GM18499 (cell line): ENCODE results near the gene TSTD1.
"Not testable (repeated sequence)": the region's sequence is repeated elsewhere in the genome, so short reads cannot be mapped to it uniquely, and the experiment has no call there.

Experiments
- ATAC-seq: cut with Tn5 transposase; IDR thresholded peaks from one replicate; pipeline ENCODE4 v1.9.1; 2021; ENCODE audit warnings: moderate number of reproducible peaks; ENCODE audit not compliant: insufficient read depth, unreplicated experiment

The TSTD1 gene

GRCh38 chr1:161069731-161070270 lies 31.0 kb upstream of the TSTD1 start, which contains the start of gene ARHGAP30:
Gene ARHGAP30 (minus strand): TSS chr1:161069891. CDS start chr1:161069624, 267 bp downstream.
- ATAC-seq, result peak; percentile 62

GRCh38 chr1:161069241-161069640 lies 30.5 kb upstream of the TSTD1 start:
- ATAC-seq, result no peak

DNA sequence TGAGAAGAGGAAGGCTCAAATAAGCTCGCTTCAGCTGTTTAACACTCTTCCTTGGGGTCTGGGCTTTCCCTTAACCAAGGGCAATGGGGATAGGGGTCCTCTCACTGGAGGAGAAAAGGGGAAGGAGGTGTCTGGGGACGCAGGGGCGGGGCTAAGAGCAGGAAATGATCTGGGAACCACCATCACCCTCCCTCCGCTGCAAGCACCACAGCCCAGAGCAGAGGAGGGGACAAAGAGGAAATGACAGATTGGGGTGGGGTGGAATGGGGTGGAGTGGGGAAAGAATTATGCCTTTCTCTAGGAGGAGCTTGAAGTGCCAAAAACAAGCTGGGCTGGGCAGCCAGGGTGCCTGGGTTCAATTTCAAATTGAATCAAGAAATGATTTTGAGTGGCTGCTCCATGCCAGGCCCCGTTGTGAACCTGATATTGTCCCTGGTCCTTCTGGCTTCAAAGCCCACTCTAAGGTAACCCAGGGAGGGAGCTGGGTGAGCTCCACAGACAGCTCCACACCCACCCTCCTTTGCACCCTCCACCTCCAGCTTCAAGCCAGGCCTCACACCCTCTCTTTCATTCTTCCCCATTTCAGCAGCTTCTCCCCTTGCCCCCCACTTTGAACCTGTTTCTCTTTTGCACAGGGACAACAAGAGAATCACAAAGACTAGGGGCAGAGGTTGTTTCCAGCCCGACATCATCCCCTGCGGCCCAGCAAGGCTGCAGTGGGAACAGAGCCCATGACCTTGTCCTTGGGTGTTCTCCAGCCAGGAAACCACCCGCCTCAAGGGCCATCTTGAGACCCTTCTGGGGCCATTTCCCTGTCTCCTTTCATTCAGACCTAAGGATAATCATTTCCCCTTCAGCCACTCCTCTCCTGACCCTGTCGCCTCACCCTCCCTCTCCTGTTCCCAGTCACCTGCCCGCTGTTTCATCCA lies 29.8 kb upstream of the TSTD1 start:
- ATAC-seq, result no peak

DNA sequence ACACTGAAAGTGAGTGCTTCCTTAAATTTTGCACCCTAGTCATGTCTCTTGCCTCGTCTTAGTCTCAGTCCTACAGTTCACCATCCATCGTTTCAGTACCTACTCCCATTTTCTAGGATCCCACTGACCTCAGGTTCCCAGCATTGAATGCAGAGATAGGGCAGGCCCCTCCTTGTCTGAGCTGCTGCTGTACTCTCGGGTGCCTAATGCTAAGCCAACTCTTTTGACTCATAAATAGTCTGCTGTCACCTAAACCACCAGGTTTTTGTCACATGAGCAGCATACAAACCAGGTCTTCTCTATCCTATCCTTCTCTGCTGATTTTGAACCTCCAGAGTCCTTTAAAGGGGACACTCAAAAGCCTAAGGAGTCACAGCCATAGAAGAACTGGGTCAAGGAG lies 27.9 kb upstream of the TSTD1 start:
- ATAC-seq, result no peak

DNA sequence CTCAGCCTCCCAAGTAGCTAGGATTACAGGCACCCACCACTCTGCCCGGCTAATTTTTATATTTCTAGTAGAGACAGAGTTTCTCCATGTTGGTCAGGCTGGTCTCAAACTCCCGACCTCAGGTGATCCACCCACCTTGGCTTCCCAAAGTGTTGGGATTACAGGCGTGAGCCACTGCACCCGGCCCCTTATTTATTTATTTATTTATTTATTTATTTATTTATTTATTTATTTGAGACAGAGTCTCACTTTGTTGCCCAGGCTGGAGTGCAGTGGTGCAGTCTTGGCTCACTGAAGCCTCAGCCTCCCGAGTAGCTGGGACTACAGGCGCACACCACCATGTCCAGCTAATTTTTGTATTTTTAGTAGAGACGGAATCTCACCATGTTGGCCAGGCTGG lies 26.9 kb upstream of the TSTD1 start:
- not testable (repeated sequence) for ATAC-seq

- ATAC-seq, result not testable (repeated sequence)
These were observed 25.2 kb upstream of the TSTD1 start for GRCh38 chr1:161063936-161064335.

GRCh38 chr1:161061419-161061818 lies 22.7 kb upstream of the TSTD1 start:
- ATAC-seq, result no peak

DNA sequence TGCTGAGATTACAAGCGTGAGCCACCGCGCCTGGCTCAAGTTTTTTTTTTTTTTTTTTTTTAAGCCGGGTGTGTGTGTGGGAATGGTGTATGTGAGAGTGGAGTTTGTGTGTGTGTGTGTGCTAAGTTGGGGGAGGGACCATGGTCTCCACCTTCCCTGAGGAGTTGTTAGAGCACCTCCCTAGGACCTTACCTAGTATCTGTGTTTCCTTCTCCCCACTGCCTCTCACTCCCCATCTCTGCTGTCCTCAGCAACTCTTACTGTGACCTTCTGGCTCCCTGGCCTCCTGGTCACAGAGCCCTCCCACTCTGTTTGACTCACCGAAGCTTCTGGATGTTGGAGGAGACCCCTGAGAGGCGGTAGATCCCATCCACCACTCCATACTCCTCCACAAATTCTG lies 20.5 kb upstream of the TSTD1 start:
- no peak for ATAC-seq

DNA sequence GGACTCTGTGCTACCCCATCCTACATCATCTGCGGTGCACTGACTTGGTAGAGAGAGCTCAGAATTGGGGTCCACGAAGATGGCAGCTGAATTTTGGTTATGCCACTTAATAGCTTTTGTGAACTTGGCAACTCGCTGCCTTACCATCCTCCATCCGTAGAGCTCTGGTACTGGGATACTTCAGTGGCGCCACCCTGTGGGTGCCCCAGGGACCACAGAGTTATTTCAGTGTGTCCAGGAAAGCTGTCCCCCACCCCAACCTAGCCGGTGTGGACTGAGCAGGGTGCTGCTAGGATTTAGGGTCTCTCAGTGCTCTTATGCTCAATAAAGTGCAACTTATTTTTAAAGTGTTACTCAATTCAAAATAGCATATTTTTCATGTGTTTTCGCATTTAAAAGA lies 16.0 kb upstream of the TSTD1 start:
- no peak for ATAC-seq

GRCh38 chr1:161054232-161054631 lies 15.5 kb upstream of the TSTD1 start:
- ATAC-seq, result no peak

GRCh38 chr1:161052899-161053298 lies 14.1 kb upstream of the TSTD1 start:
- ATAC-seq, result no peak

DNA sequence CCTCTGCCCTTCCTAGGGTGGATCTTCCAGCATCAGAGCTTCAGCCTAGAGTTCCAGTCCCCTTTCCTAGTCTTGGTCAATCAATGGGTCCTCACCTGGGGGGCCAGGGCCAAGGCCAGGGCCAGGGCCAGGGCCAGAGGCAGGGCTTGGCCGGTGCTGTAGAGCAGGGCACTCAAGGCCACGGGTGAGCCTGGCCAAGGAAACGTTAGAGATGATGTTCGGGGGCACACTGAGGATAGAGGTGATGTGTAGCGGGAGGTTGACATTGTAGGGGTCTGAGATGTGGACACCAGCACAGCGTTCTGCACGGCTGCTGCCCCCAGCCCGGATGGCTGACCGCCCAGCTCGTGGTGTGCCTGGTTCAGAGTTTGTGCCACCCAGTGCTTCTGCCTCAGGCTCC lies 12.5 kb upstream of the TSTD1 start:
- ATAC-seq, result no peak

DNA sequence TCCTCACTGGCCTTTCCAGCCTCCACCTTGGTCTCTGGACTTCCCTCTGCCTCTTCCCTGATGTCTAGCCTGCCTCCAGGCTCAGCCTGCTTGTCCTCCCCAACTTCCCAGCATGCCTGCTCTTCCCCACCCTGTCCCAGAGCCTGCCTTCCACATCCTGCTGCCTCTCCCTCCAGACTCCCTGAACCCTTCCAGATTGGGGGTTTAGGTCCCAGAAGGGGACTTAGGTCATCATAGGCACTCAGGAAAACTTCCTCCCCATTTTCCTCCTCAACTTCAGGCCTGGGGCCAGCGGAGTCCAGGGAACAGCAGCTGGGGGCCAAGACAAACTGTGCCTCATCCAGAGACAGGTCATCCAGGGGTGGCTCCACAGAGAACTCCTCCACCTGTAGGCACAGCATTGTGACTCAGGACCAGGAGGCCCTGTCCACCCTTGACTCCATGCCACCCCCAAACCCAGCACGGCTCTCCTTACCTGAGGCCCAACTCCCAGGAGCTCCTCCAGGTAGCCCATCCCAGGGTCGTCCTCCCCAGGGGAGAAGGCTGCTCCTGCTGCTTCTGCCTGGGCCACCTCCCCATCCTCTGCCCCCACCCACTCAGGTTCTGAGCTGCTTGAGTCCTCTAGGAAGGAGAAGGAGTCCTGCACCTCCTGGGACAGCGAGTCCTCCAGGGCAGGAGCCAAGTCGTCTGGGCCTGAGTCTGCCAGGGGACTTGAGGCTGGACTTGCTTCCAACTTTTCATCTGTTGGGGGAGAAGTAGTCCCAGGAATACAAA lies 10.4 kb upstream of the TSTD1 start:
- no peak for ATAC-seq

- ATAC-seq, result no peak
These were observed 9.0 kb upstream of the TSTD1 start for GRCh38 chr1:161047436-161048420.

DNA sequence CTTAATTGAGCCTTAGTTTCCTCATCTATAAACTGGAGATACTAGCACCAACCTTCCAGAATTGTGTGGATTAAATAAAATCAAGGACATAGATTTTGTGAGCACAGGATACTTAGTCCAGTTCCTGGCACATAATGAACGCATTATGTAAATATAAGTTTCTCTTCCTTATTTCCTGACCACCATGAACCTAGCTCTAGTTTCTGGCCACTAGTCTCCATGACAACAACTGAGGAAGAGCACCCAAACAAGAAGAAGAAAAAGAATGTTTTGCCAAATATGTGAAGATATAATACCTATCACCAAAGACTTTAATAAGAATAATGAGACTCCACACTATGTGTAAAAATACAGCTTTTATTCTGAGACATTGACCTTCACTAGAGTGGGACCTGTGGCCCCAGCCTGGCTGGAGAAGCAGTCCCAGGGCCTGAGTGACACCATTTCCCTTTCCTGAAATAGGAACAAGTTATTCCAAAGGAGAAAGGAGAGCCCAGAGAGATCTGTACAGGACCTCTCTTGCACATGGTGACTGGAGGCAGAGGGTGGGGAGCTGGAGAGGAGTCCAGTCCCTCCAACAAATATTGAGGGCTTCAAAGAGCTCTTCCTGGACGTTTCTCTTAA lies 8.0 kb upstream of the TSTD1 start:
- ATAC-seq, result no peak

GRCh38 chr1:161045736-161046604 lies 7.2 kb upstream of the TSTD1 start, which contains the start of gene USF1:
Gene USF1 (minus strand): TSS chr1:161045977. CDS start chr1:161043275, 2,702 bp downstream.
- ATAC-seq, result no peak

- no peak for ATAC-seq
These were observed 6.4 kb upstream of the TSTD1 start for GRCh38 chr1:161044908-161045735.

DNA sequence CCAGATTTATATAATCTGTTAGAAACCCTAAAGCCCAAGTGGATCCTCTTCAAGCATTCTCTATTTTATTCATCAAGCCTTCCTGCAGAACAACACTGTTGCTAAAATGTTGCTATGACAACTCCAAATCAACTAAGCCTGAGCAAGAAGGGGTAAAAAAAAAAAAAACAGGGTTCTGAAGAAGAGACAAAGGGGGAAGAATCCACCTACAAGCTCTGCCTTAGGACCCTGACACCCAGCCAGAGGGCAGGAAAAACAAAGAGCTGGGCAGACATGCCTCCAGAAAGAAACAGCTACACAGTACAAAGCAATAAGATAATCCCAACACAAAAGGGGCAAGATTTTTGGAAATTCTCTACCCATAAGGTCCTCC lies 5.8 kb upstream of the TSTD1 start:
- no peak for ATAC-seq
